Natural killer cell (primary cell): ENCODE results near the gene PTMS. TPM values are rescaled to one million over a fixed set of nuclear protein-coding genes. Genes with fewer than 3 reads are reported as not detected.

Experiments
- ATAC-seq, 3 donors: fragments of 150-1000 bp in 2 of 3; fragments of 200-7000 bp in 1 of 3; cut with Tn5 transposase; 1 replicate in 1 of 3; 2 replicates in 2 of 3; pipeline ENCODE4 v1.10.0; 2021; ENCODE audit warnings: mild to moderate bottlenecking in 2 of 3, moderate library complexity in 2 of 3
- DNase-seq, 2 donors: peaks; one replicate each; pipeline versions ENCODE4 v3.0.0 to v3.0.0-alpha.2; 2013 to 2021; ENCODE audit warnings: mixed read lengths in 1 of 2
- H3K27ac ChIP-seq: one replicate; pipeline ENCODE4 v1.5.1; 2013; ENCODE audit warnings: mild to moderate bottlenecking, low read length
- H3K27me3 ChIP-seq: one replicate; pipeline ENCODE4 v1.6.1; 2013; ENCODE audit warnings: low read length; ENCODE audit not compliant: control insufficient read depth, insufficient read depth
- H3K36me3 ChIP-seq: one replicate; pipeline ENCODE4 v1.6.1; 2013; ENCODE audit warnings: low read length; ENCODE audit not compliant: control insufficient read depth, insufficient read depth
- H3K4me1 ChIP-seq: one replicate; pipeline ENCODE4 v1.6.1; 2013; ENCODE audit warnings: low read length; ENCODE audit not compliant: control insufficient read depth, insufficient read depth
- H3K4me3 ChIP-seq: one replicate; pipeline ENCODE4 v1.5.1; 2013; ENCODE audit warnings: low read length
- H3K9me3 ChIP-seq: one replicate; pipeline ENCODE4 v1.6.1; 2013; ENCODE audit warnings: low read length; ENCODE audit not compliant: control insufficient read depth, insufficient read depth
- H3K27ac Mint-ChIP-seq, 2 donors: one replicate each; pipeline ENCODE4 v1.8.0; 2022; ENCODE audit warnings: mild to moderate bottlenecking in 2 of 2, mixed read lengths in 2 of 2, moderate library complexity in 1 of 2
- H3K27me3 Mint-ChIP-seq, 2 donors: one replicate each; pipeline ENCODE4 v1.8.0; 2022; ENCODE audit warnings: low read depth in 2 of 2, mixed read lengths in 2 of 2
- H3K36me3 Mint-ChIP-seq: one replicate; pipeline ENCODE4 v1.8.0; 2022; ENCODE audit warnings: mixed read lengths
- H3K4me1 Mint-ChIP-seq, 2 donors: one replicate each; pipeline ENCODE4 v1.8.0; 2022; ENCODE audit warnings: mixed read lengths in 2 of 2
- H3K4me3 Mint-ChIP-seq: one replicate; pipeline ENCODE4 v1.8.0; 2022; ENCODE audit warnings: mild to moderate bottlenecking, moderate library complexity, mixed read lengths
- H3K9me3 Mint-ChIP-seq, 2 donors: one replicate each; pipeline ENCODE4 v1.8.0; 2022; ENCODE audit warnings: mixed read lengths in 2 of 2
- WGBS: methylation state at CpG from one replicate; pipeline ENCODE4 v1.1.7; 2013; ENCODE audit warnings: missing lambda C conversion rate; ENCODE audit not compliant: insufficient coverage; 5-methylcytosine and 5-hydroxymethylcytosine counted together
- intact Hi-C: fragments of 100-400 bp; cut with micrococcal nuclease; formaldehyde crosslinking; loops from one replicate; pipeline ENCODE4 v1.14.2; 2022
- total RNA-seq, 4 donors: library from RNA; stranded (reverse); fragments of 120-200 nt in 1 of 4; gene quantifications; one replicate each; pipeline versions ENCODE4 v1.2.3 to v1.2.4, GENCODE V29; 2013 to 2022
- TF ChIP-seq, protein P1 (sequence below): fragments of 200-600 bp; IDR thresholded peaks from one replicate; pipeline ENCODE4 v1.8.0; 2022; ENCODE audit warnings: antibody characterized with exemption

Gene PTMS
- total RNA-seq, 3 donors from 2014 or later (not counting 1 experiment from before 2014, with no cell fraction given) = 2.3 to 33.2 (median 2.8) TPM

DNA sequence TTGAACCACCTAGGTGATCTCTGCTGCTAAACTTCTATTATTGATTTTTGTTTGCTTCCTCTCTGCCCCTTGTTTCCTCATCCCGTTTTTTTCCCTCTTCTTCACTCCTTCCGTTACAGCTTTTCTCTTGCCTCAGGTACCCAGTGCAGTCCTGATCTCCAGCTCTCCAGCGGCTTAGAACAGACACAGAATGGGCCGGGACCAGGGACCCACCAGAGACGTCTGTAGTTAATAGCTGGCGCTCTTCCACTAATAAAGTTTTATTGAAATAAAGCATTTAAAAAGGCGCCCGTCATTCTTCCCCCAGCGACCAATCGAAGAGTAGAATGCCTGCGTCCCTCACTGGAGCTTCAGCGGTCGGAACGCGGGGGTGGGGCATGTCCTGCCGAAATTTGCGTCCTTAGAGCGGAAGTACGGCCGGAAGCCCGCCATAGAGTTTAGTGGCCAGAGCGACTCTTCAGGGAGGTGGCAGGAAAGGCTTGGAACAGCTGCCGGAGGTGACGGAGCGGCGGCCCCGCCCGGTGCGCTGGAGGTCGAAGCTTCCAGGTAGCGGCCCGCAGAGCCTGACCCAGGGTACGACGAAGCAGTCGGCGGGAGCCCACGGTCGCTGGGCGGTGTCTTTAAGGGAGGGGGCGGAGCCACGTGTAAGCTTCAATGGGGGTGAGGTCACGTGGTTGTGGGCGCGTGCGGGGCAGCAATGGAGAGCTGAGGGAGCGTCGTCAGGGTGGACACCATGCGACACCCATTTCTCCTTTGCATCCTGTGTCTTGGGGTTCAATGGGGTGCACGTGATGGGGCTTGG is 42.4 kb upstream of the PTMS start, which contains the start of gene COPS7A:
COPS7A (plus strand) TSS at position 440 of the 802 bp plus-strand sequence. CDS start 611 bp downstream, outside the sequence.
- TF ChIP-seq, protein P1, sequence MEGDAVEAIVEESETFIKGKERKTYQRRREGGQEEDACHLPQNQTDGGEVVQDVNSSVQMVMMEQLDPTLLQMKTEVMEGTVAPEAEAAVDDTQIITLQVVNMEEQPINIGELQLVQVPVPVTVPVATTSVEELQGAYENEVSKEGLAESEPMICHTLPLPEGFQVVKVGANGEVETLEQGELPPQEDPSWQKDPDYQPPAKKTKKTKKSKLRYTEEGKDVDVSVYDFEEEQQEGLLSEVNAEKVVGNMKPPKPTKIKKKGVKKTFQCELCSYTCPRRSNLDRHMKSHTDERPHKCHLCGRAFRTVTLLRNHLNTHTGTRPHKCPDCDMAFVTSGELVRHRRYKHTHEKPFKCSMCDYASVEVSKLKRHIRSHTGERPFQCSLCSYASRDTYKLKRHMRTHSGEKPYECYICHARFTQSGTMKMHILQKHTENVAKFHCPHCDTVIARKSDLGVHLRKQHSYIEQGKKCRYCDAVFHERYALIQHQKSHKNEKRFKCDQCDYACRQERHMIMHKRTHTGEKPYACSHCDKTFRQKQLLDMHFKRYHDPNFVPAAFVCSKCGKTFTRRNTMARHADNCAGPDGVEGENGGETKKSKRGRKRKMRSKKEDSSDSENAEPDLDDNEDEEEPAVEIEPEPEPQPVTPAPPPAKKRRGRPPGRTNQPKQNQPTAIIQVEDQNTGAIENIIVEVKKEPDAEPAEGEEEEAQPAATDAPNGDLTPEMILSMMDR = no peak
- peaks cover 20 to 22% of the 10 kb centered on the region in 2 donors for H3K4me1 Mint-ChIP-seq
- peaks cover 0 to 3% of the 10 kb centered on the region in 2 donors for H3K27me3 Mint-ChIP-seq
- H3K9me3 Mint-ChIP-seq = no peaks in the 10 kb centered on the region
- intact Hi-C loops = loop anchor here (1.0 to 2.0 kb wide), 2 partner anchors 35 to 61 kb away; partner anchors contain the start of genes ING4 and ZNF384
- H3K27ac Mint-ChIP-seq = peak within 1 kb of the TSS; percentile 77 to 93
- H3K4me1 ChIP-seq = peaks cover 12% of the 10 kb centered on the region
- peak within 1 kb of the TSS; percentile 84 for H3K27ac ChIP-seq
- WGBS = under 1% methylated on average over 49 of the region's 49 CpGs
- H3K4me3 Mint-ChIP-seq = peak within 1 kb of the TSS; percentile 94
- DNase-seq (peak; percentile 92 to 96), ATAC-seq (peak; percentile 90 to 97 (median 93))
- H3K36me3 ChIP-seq = peaks cover 11% of the 10 kb centered on the region
- no peaks in the 10 kb centered on the region for H3K27me3 ChIP-seq
- peak within 1 kb of the TSS; percentile 68 for H3K4me3 ChIP-seq
- H3K36me3 Mint-ChIP-seq = no peaks in the 10 kb centered on the region
- H3K9me3 ChIP-seq = no peaks in the 10 kb centered on the region

DNA sequence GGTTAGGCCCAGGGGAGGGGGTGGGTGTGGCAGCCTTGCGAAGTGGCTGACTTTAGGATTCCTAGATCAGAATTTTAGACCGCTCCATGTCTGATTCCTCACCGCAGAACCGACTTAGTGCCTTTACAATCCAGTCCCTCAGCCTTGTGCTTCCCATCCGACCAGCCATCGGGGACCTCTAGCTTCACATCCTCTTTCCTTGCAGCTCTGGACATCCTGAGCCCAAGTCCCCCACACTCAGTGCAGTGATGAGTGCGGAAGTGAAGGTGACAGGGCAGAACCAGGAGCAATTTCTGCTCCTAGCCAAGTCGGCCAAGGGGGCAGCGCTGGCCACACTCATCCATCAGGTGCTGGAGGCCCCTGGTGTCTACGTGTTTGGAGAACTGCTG is 41.8 kb upstream of the PTMS start:
- peak in 1 of 2 donors; percentile 25 for DNase-seq
- intact Hi-C loops = no loop called here
- peak; percentile 0 to 12 (median 11) for ATAC-seq
- Histone ChIP-seq H3K9me3 (no peaks in the 10 kb centered on the region), H3K4me1 (peaks cover 12% of the 10 kb centered on the region), H3K36me3 (peaks cover 16% of the 10 kb centered on the region), H3K27me3 (no peaks in the 10 kb centered on the region), H3K27ac (peak overlapping the region; percentile 84), H3K4me3 (peak overlapping the region; percentile 68)
- TF ChIP-seq, protein P1 = no peak
- peak overlapping the region; percentile 77 to 93 for H3K27ac Mint-ChIP-seq
- 7% methylated on average over 10 of the region's 10 CpGs for WGBS
- H3K27me3 Mint-ChIP-seq = peaks cover 0 to 3% of the 10 kb centered on the region in 2 donors
- H3K9me3 Mint-ChIP-seq = no peaks in the 10 kb centered on the region
- peaks cover 20 to 22% of the 10 kb centered on the region in 2 donors for H3K4me1 Mint-ChIP-seq
- H3K36me3 Mint-ChIP-seq = no peaks in the 10 kb centered on the region
- peak overlapping the region; percentile 94 for H3K4me3 Mint-ChIP-seq

DNA sequence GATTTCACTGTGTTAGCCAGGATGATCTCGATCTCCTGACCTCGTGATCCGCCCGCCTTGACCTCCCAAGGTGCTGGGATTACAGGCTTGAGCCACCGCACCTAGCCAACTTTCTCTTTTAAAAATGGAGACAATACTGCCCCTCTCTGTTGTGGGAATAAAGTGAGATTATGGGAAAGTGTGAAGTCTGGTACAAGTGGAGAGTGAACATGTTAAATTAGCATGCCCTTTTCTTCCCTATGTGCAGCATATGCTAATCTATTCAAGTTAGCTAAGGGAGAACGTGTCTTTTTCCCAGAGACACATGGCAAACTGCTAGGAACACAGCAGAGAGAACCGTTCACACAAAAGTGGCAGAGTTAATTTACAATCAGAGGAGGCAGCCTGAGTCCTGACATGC is 40.8 kb upstream of the PTMS start:
- Histone ChIP-seq H3K4me1 (peaks cover 12% of the 10 kb centered on the region), H3K4me3 (no peak overlapping the region), H3K27ac (no peak overlapping the region), H3K36me3 (peaks cover 26% of the 10 kb centered on the region), H3K27me3 (no peaks in the 10 kb centered on the region), H3K9me3 (no peaks in the 10 kb centered on the region)
- Mint-ChIP-seq H3K9me3 (no peaks in the 10 kb centered on the region), H3K36me3 (no peaks in the 10 kb centered on the region), H3K27ac (no peak overlapping the region), H3K4me3 (peak overlapping the region; percentile 94), H3K27me3 (no peaks in the 10 kb centered on the region), H3K4me1 (peaks cover 20 to 22% of the 10 kb centered on the region in 2 donors)
- 95% methylated on average over 7 of the region's 7 CpGs for WGBS
- intact Hi-C loops = no loop called here
- ATAC-seq (no peak), DNase-seq (no peak)
- TF ChIP-seq, protein P1 = no peak
